T-cell (primary cell): ENCODE measurements around the gene LMX1B. TPM values are rescaled to one million over a fixed set of nuclear protein-coding genes. Genes with fewer than 3 reads are reported as not detected.

Source experiments
- ATAC-seq, 4 experiments: fragments of 200-7000 bp in 3 of 4; fragments of 150-1000 bp in 1 of 4; cut with Tn5 transposase; replicated peaks in 1 of 4; 1 replicate in 3 of 4; 2 replicates in 1 of 4; pipeline ENCODE4 v1.10.0; 2021; ENCODE audit warnings: moderate library complexity in 3 of 4, mild to moderate bottlenecking in 2 of 4, moderate number of reproducible peaks in 1 of 4
- CTCF ChIA-PET, 2 donors: fragments of 300-600 bp; sonication (Branson Sonifier 250); formaldehyde crosslinking; loops; one replicate each; lab custom pipeline; 2022; ENCODE audit warnings: antibody characterized with exemption in 2 of 2; lab: Charles Lee
- POLR2A ChIA-PET, 2 donors: fragments of 300-600 bp; sonication (Branson Sonifier 250); formaldehyde crosslinking; loops; one replicate each; lab custom pipeline; 2022; ENCODE audit warnings: antibody characterized with exemption in 2 of 2; lab: Charles Lee
- DNase-seq, 35 experiments: peaks; one replicate each; pipeline versions ENCODE4 v3.0.0 to v3.0.0-alpha.2; 2013 to 2023
- H3K27ac ChIP-seq: one replicate; pipeline ENCODE4 v1.5.1; 2013; ENCODE audit warnings: low read length
- H3K27me3 ChIP-seq, 2 experiments: replicated peaks in 1 of 2; 1 replicate in 1 of 2; 2 replicates in 1 of 2; pipeline versions ENCODE4 v1.6.1 to v1.7.0; 2013; ENCODE audit warnings: low read length in 1 of 2, mixed read lengths in 1 of 2; ENCODE audit not compliant: control insufficient read depth in 2 of 2, insufficient read depth in 2 of 2; ENCODE audit errors: extremely low read depth in 1 of 2
- H3K36me3 ChIP-seq, 2 donors: 1 replicate in 1 of 2; 2 replicates in 1 of 2; pipeline versions ENCODE4 v1.6.1 to v1.7.0; 2013; ENCODE audit warnings: low read length in 1 of 2; ENCODE audit not compliant: control insufficient read depth in 2 of 2, insufficient read depth in 1 of 2; ENCODE audit errors: extremely low read depth in 1 of 2
- H3K4me1 ChIP-seq, 2 experiments: 1 replicate in 1 of 2; 2 replicates in 1 of 2; pipeline versions ENCODE4 v1.6.1 to v1.7.0; 2013; ENCODE audit warnings: low read length in 2 of 2, mixed read lengths in 1 of 2; ENCODE audit not compliant: insufficient read depth in 2 of 2, control insufficient read depth in 1 of 2; ENCODE audit errors: extremely low read depth in 1 of 2
- H3K4me3 ChIP-seq, 2 donors: 1 replicate in 1 of 2; 2 replicates in 1 of 2; pipeline versions ENCODE4 v1.5.1 to v1.7.0; 2013; ENCODE audit warnings: mild to moderate bottlenecking in 2 of 2, low read length in 1 of 2, moderate library complexity in 1 of 2; ENCODE audit not compliant: control insufficient read depth in 1 of 2; ENCODE audit errors: extremely low read depth in 1 of 2
- H3K9me3 ChIP-seq: 2 replicates; pipeline ENCODE4 v1.7.0; 2013
- H3K27ac Mint-ChIP-seq, 2 donors: one replicate each; pipeline ENCODE4 v1.8.0; 2020 to 2021; ENCODE audit warnings: mild to moderate bottlenecking in 2 of 2, mixed read lengths in 2 of 2
- H3K27me3 Mint-ChIP-seq, 2 donors: one replicate each; pipeline ENCODE4 v1.8.0; 2021 to 2022; ENCODE audit warnings: mixed read lengths in 2 of 2
- H3K36me3 Mint-ChIP-seq: one replicate; pipeline ENCODE4 v1.8.0; 2021; ENCODE audit warnings: mixed read lengths
- H3K4me1 Mint-ChIP-seq, 3 donors: one replicate each; pipeline ENCODE4 v1.8.0; 2020 to 2022; ENCODE audit warnings: mixed read lengths in 3 of 3, mild to moderate bottlenecking in 1 of 3
- H3K4me3 Mint-ChIP-seq, 3 donors: one replicate each; pipeline ENCODE4 v1.8.0; 2020 to 2022; ENCODE audit warnings: mild to moderate bottlenecking in 3 of 3, mixed read lengths in 3 of 3, moderate library complexity in 3 of 3
- H3K9me3 Mint-ChIP-seq, 3 donors: one replicate each; pipeline ENCODE4 v1.8.0; 2020 to 2022; ENCODE audit warnings: mixed read lengths in 3 of 3
- WGBS: methylation state at CpG from one replicate; pipeline ENCODE4 v1.1.5; 2013; ENCODE audit warnings: missing lambda C conversion rate; ENCODE audit not compliant: insufficient coverage; 5-methylcytosine and 5-hydroxymethylcytosine counted together
- total RNA-seq, 35 experiments: library from RNA in 6 of 35; stranded (reverse) in 6 of 35; fragments of 120-200 nt in 1 of 35; gene quantifications; one replicate each; pipeline versions ENCODE4 v1.2.1 to v1.2.4 and lab custom pipeline; 2013 to 2026

The LMX1B gene
- total RNA-seq, 5 donors from 2014 or later (not counting 1 experiment from before 2014, with no cell fraction given) = not detected

- H3K27ac Mint-ChIP-seq = no peak overlapping the region
- no CpG with 5 or more reads among the region's 7 CpGs for WGBS
- Histone ChIP-seq H3K27me3 (peaks cover 28 to 97% of the 10 kb centered on the region in 2 experiments), H3K27ac (no peak overlapping the region), H3K4me1 (peaks cover 3 to 33% of the 10 kb centered on the region in 2 experiments), H3K4me3 (no peak overlapping the region), H3K9me3 (no peaks in the 10 kb centered on the region), H3K36me3 (no peaks in the 10 kb centered on the region)
- no peak for DNase-seq
- H3K4me3 Mint-ChIP-seq = no peak overlapping the region
- H3K36me3 Mint-ChIP-seq = no peaks in the 10 kb centered on the region
- peaks cover 7 to 15% (median 13%) of the 10 kb centered on the region in 3 donors for H3K4me1 Mint-ChIP-seq
- no peaks in the 10 kb centered on the region for H3K9me3 Mint-ChIP-seq
- ATAC-seq = no peak
- peaks cover 47 to 87% of the 10 kb centered on the region in 2 donors for H3K27me3 Mint-ChIP-seq
- POLR2A ChIA-PET = no interaction called here
- CTCF ChIA-PET = no interaction called here
Measured at GRCh38 chr9:126628146-126628545, 14.4 kb downstream of the LMX1B start.

- no peak for ATAC-seq
- CTCF ChIA-PET = no interaction called here
- Mint-ChIP-seq H3K9me3 (no peaks in the 10 kb centered on the region), H3K27ac (no peak overlapping the region), H3K4me3 (no peak overlapping the region), H3K27me3 (peaks cover 47 to 88% of the 10 kb centered on the region in 2 donors), H3K4me1 (peaks cover 7 to 15% (median 13%) of the 10 kb centered on the region in 3 donors), H3K36me3 (no peaks in the 10 kb centered on the region)
- Histone ChIP-seq H3K9me3 (no peaks in the 10 kb centered on the region), H3K27ac (no peak overlapping the region), H3K27me3 (peaks cover 25 to 96% of the 10 kb centered on the region in 2 experiments), H3K4me1 (peaks cover 3 to 27% of the 10 kb centered on the region in 2 experiments), H3K4me3 (no peak overlapping the region), H3K36me3 (no peaks in the 10 kb centered on the region)
- DNase-seq = no peak
- POLR2A ChIA-PET = no interaction called here
- WGBS = 22% methylated on average over 10 of the region's 11 CpGs
Measured at GRCh38 chr9:126628969-126629674, 15.4 kb downstream of the LMX1B start.

GRCh38 chr9:126630458-126631237 lies 16.9 kb downstream of the LMX1B start:
- Histone ChIP-seq H3K36me3 (no peaks in the 10 kb centered on the region), H3K27ac (no peak overlapping the region), H3K4me1 (peaks cover 0 to 17% of the 10 kb centered on the region in 2 experiments), H3K27me3 (peaks cover 25 to 93% of the 10 kb centered on the region in 2 experiments), H3K4me3 (no peak overlapping the region), H3K9me3 (no peaks in the 10 kb centered on the region)
- WGBS = 13% methylated on average over 13 of the region's 20 CpGs
- Mint-ChIP-seq H3K4me1 (peaks cover 6 to 8% (median 7%) of the 10 kb centered on the region in 3 donors), H3K4me3 (no peak overlapping the region), H3K9me3 (no peaks in the 10 kb centered on the region), H3K27me3 (peaks cover 45 to 84% of the 10 kb centered on the region in 2 donors), H3K27ac (no peak overlapping the region), H3K36me3 (no peaks in the 10 kb centered on the region)
- ATAC-seq (no peak), DNase-seq (no peak)
- CTCF ChIA-PET = no interaction called here
- POLR2A ChIA-PET = no interaction called here

- ATAC-seq (no peak), DNase-seq (no peak)
- Histone ChIP-seq H3K4me1 (peaks cover 0 to 18% of the 10 kb centered on the region in 2 experiments), H3K27me3 (peaks cover 25 to 93% of the 10 kb centered on the region in 2 experiments), H3K4me3 (no peak overlapping the region), H3K9me3 (no peaks in the 10 kb centered on the region), H3K27ac (no peak overlapping the region), H3K36me3 (no peaks in the 10 kb centered on the region)
- POLR2A ChIA-PET = no interaction called here
- WGBS = 22% methylated on average over 5 of the region's 6 CpGs
- CTCF ChIA-PET = no interaction called here
- Mint-ChIP-seq H3K27me3 (peaks cover 45 to 81% of the 10 kb centered on the region in 2 donors), H3K9me3 (no peaks in the 10 kb centered on the region), H3K4me3 (no peak overlapping the region), H3K36me3 (no peaks in the 10 kb centered on the region), H3K4me1 (peaks cover 3 to 7% (median 3%) of the 10 kb centered on the region in 3 donors), H3K27ac (no peak overlapping the region)
Measured at GRCh38 chr9:126631254-126631653, 17.5 kb downstream of the LMX1B start.

- no peaks in the 10 kb centered on the region for H3K9me3 Mint-ChIP-seq
- H3K27ac Mint-ChIP-seq = no peak overlapping the region
- Histone ChIP-seq H3K36me3 (no peaks in the 10 kb centered on the region), H3K27me3 (peaks cover 14 to 93% of the 10 kb centered on the region in 2 experiments), H3K27ac (no peak overlapping the region), H3K4me3 (no peak overlapping the region), H3K4me1 (peaks cover 0 to 38% of the 10 kb centered on the region in 2 experiments), H3K9me3 (no peaks in the 10 kb centered on the region)
- no peak overlapping the region for H3K4me3 Mint-ChIP-seq
- ChIA-PET CTCF (no interaction called here), POLR2A (interaction anchor here in 1 of 2 donors (0.5 kb wide), 1 partner anchor 57 kb away, joined by 4 read pairs; no protein-coding TSS in a partner anchor)
- DNase-seq (no peak), ATAC-seq (no peak)
- peaks cover 45 to 76% of the 10 kb centered on the region in 2 donors for H3K27me3 Mint-ChIP-seq
- 71% methylated on average over 17 of the region's 17 CpGs for WGBS
- no peaks in the 10 kb centered on the region for H3K36me3 Mint-ChIP-seq
- H3K4me1 Mint-ChIP-seq = peaks cover 0 to 15% (median 3%) of the 10 kb centered on the region in 3 donors
Measured at GRCh38 chr9:126633881-126634558, 20.3 kb downstream of the LMX1B start.

GRCh38 chr9:126635061-126635460 lies 21.3 kb downstream of the LMX1B start:
- no peak overlapping the region for H3K27ac Mint-ChIP-seq
- no peaks in the 10 kb centered on the region for H3K9me3 Mint-ChIP-seq
- ChIA-PET CTCF (no interaction called here), POLR2A (no interaction called here)
- H3K27me3 Mint-ChIP-seq = peaks cover 46 to 74% of the 10 kb centered on the region in 2 donors
- no peaks in the 10 kb centered on the region for H3K36me3 Mint-ChIP-seq
- DNase-seq (no peak), ATAC-seq (no peak)
- WGBS = 81% methylated on average over 6 of the region's 8 CpGs
- peaks cover 0 to 15% (median 3%) of the 10 kb centered on the region in 3 donors for H3K4me1 Mint-ChIP-seq
- no peaks in the 10 kb centered on the region for H3K9me3 ChIP-seq
- H3K4me3 ChIP-seq = no peak overlapping the region
- no peaks in the 10 kb centered on the region for H3K36me3 ChIP-seq
- no peak overlapping the region for H3K4me3 Mint-ChIP-seq
- peaks cover 0 to 40% of the 10 kb centered on the region in 2 experiments for H3K4me1 ChIP-seq
- H3K27me3 ChIP-seq = peaks cover 10 to 93% of the 10 kb centered on the region in 2 experiments
- no peak overlapping the region for H3K27ac ChIP-seq
